Smooth muscle cell (in vitro differentiated cells): ENCODE results near the gene TIAL1. TPM values are rescaled to one million over a fixed set of nuclear protein-coding genes. Genes with fewer than 3 reads are reported as not detected.

ENCODE experiments used
- DNase-seq: peaks from one replicate; lab custom pipeline; 2025; ENCODE audit not compliant: unreplicated experiment; lab: John Stamatoyannopoulos, UW
- H2AFZ ChIP-seq: fragments of 200-600 bp; sonication (generic); 2 replicates; pipeline ENCODE4 v1.6.0; 2016; ENCODE audit warnings: antibody characterized with exemption, low read depth, mild to moderate bottlenecking
- H3F3A ChIP-seq: fragments of 200-600 bp; sonication (generic); 2 replicates; pipeline ENCODE4 v1.6.0; 2017; ENCODE audit warnings: antibody characterized with exemption, low read depth
- H3K27ac ChIP-seq: fragments of 200-600 bp; sonication (generic); 2 replicates; pipeline ENCODE4 v1.5.1; 2016; ENCODE audit warnings: low read depth, mild to moderate bottlenecking
- H3K27me3 ChIP-seq: fragments of 200-600 bp; sonication (generic); 2 replicates; pipeline ENCODE4 v1.6.1; 2016; ENCODE audit warnings: low read depth, mild to moderate bottlenecking
- H3K36me3 ChIP-seq: fragments of 200-600 bp; sonication (generic); 2 replicates; pipeline ENCODE4 v1.5.1; 2016; ENCODE audit warnings: low read depth
- H3K4me1 ChIP-seq: fragments of 200-600 bp; sonication (generic); 2 replicates; pipeline ENCODE4 v1.5.1; 2016; ENCODE audit warnings: low read depth
- H3K4me2 ChIP-seq: fragments of 200-600 bp; sonication (generic); 2 replicates; pipeline ENCODE4 v1.6.0; 2016; ENCODE audit warnings: mild to moderate bottlenecking
- H3K4me3 ChIP-seq: fragments of 200-600 bp; sonication (generic); 2 replicates; pipeline ENCODE4 v1.5.1; 2016; ENCODE audit warnings: mild to moderate bottlenecking
- H3K79me2 ChIP-seq: fragments of 200-600 bp; sonication (generic); 2 replicates; pipeline ENCODE4 v1.6.0; 2016; ENCODE audit warnings: low read depth, mild to moderate bottlenecking
- H3K9ac ChIP-seq: fragments of 200-600 bp; sonication (generic); 2 replicates; pipeline ENCODE4 v1.6.0; 2016; ENCODE audit warnings: low read depth
- H3K9me3 ChIP-seq: fragments of 200-600 bp; sonication (generic); replicated peaks from 2 replicates; pipeline ENCODE4 v1.5.1; 2016; ENCODE audit warnings: low read depth
- H4K20me1 ChIP-seq: fragments of 200-600 bp; sonication (generic); 2 replicates; pipeline ENCODE4 v1.6.0; 2016; ENCODE audit warnings: low read depth
- WGBS: methylation state at CpG from one replicate; pipeline ENCODE4 v1.1.7; 2016; ENCODE audit warnings: low lambda C conversion rate; 5-methylcytosine and 5-hydroxymethylcytosine counted together
- polyA plus RNA-seq: library from polyadenylated mRNA; unstranded; fragments of >200 nt; fragmentation: Nextera tagmentation; extraction: Ambion mirVana; gene quantifications from 2 replicates; pipeline ENCODE4 v1.2.1, GENCODE V29; 2016
- total RNA-seq: library from RNA; depleted of rRNA; stranded (reverse); fragments of >200 nt; gene quantifications from 2 replicates; pipeline ENCODE4 v1.2.3, GENCODE V29; 2014
- TF ChIP-seq, protein P1 (sequence below): fragments of 200-600 bp; sonication (generic); IDR thresholded peaks from 2 replicates; pipeline ENCODE4 v1.5.1; 2017; ENCODE audit warnings: borderline replicate concordance, mild to moderate bottlenecking, antibody characterized with exemption; ENCODE audit not compliant: insufficient read depth, poor library complexity, severe bottlenecking

The TIAL1 gene
- total and polyA plus RNA-seq, 2 experiments from 2014 or later = 40.0 to 117 TPM

DNA sequence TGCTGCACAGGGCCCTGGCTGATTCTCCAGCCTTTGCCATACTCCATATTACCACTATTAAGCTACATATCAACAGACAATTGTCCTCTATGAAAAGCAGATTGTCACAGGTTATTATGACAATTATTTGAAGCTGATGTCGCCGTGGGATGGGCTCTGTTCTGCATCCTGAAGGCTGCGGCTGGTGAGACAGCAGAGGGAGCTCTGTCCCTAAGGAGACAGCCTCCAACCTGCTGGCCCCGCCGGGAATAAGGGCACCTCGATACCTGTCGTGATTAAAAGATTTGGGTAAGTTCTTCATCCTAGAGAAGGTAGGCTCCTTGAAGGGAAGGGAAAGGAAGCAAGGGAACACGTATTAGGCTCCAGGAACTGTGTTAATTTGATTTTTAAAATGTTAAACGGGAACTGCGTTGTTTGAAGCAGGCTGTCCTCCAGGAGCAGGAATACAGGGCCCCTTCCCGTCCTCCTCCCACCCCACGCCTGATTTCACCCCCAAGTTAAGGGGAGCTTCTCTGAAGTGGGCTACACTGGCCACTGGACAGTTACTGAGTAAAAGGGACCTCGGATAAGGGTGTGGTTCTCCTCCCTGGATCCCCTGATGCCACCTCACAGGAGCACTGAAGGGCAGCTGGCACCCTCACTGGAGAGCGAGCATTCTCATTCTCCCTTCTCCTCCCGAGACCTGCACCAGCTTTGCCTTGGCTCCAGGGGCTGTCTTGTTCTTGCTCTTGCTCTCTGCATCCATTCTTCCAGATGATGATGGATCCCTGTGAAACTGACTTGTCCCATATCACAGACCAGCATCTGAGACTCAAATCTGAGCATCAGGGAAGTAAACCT is 11.8 kb upstream of the TIAL1 start:
- TF ChIP-seq, protein P1, sequence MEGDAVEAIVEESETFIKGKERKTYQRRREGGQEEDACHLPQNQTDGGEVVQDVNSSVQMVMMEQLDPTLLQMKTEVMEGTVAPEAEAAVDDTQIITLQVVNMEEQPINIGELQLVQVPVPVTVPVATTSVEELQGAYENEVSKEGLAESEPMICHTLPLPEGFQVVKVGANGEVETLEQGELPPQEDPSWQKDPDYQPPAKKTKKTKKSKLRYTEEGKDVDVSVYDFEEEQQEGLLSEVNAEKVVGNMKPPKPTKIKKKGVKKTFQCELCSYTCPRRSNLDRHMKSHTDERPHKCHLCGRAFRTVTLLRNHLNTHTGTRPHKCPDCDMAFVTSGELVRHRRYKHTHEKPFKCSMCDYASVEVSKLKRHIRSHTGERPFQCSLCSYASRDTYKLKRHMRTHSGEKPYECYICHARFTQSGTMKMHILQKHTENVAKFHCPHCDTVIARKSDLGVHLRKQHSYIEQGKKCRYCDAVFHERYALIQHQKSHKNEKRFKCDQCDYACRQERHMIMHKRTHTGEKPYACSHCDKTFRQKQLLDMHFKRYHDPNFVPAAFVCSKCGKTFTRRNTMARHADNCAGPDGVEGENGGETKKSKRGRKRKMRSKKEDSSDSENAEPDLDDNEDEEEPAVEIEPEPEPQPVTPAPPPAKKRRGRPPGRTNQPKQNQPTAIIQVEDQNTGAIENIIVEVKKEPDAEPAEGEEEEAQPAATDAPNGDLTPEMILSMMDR = peak; percentile 49
- H3K4me3 ChIP-seq = no peak overlapping the region
- WGBS = 38% methylated on average over 15 of the region's 15 CpGs
- no peak overlapping the region for H3K9ac ChIP-seq
- no peaks in the 10 kb centered on the region for H3F3A ChIP-seq
- H3K27me3 ChIP-seq = no peaks in the 10 kb centered on the region
- H3K4me1 ChIP-seq = no peaks in the 10 kb centered on the region
- H2AFZ ChIP-seq = no peak overlapping the region
- no peak overlapping the region for H3K27ac ChIP-seq
- no peaks in the 10 kb centered on the region for H3K36me3 ChIP-seq
- no peak for DNase-seq
- H3K9me3 ChIP-seq = no peaks in the 10 kb centered on the region
- no peaks in the 10 kb centered on the region for H4K20me1 ChIP-seq
- no peaks in the 10 kb centered on the region for H3K79me2 ChIP-seq
- H3K4me2 ChIP-seq = no peak overlapping the region

GRCh38 chr10:119604468-119604867 is 7.7 kb upstream of the TIAL1 start:
- Histone ChIP-seq H3K27ac (no peak overlapping the region), H3K4me1 (no peaks in the 10 kb centered on the region), H3K27me3 (no peaks in the 10 kb centered on the region), H3K79me2 (no peaks in the 10 kb centered on the region), H3K4me3 (no peak overlapping the region), H3K4me2 (no peak overlapping the region), H3F3A (no peaks in the 10 kb centered on the region), H3K36me3 (no peaks in the 10 kb centered on the region), H4K20me1 (no peaks in the 10 kb centered on the region), H2AFZ (no peak overlapping the region), H3K9ac (no peak overlapping the region), H3K9me3 (no peaks in the 10 kb centered on the region)
- TF ChIP-seq, protein P1 = no peak
- no peak for DNase-seq

- H4K20me1 ChIP-seq = no peaks in the 10 kb centered on the region
- WGBS = 74% methylated on average over 2 of the region's 2 CpGs
- H3K9me3 ChIP-seq = no peaks in the 10 kb centered on the region
- no peaks in the 10 kb centered on the region for H3K36me3 ChIP-seq
- no peak overlapping the region for H3K4me3 ChIP-seq
- no peaks in the 10 kb centered on the region for H3K4me1 ChIP-seq
- H3K4me2 ChIP-seq = no peak overlapping the region
- no peak for DNase-seq
- no peaks in the 10 kb centered on the region for H3F3A ChIP-seq
- no peaks in the 10 kb centered on the region for H3K79me2 ChIP-seq
- TF ChIP-seq, protein P1 = peak; percentile 11
- no peak overlapping the region for H3K9ac ChIP-seq
- no peaks in the 10 kb centered on the region for H3K27me3 ChIP-seq
- no peak overlapping the region for H3K27ac ChIP-seq
- H2AFZ ChIP-seq = no peak overlapping the region
Measured at GRCh38 chr10:119602241-119603095, 5.7 kb upstream of the TIAL1 start.
